HL-60 (cell line): Measurements from ENCODE around the gene GPR108.

Experiments used
- CTCF ChIP-seq: IDR thresholded peaks from one replicate; pipeline ENCODE4 v1.5.1; 2011; ENCODE audit warnings: low read length, control low read depth, inconsistent platforms; ENCODE audit not compliant: insufficient read depth
- POLR2AphosphoS5 ChIP-seq: IDR thresholded peaks from 2 replicates; pipeline ENCODE4 v1.6.1; 2012; ENCODE audit warnings: low read depth
- REST ChIP-seq: IDR thresholded peaks from 2 replicates; pipeline ENCODE4 v1.6.1; 2012; ENCODE audit warnings: low read depth; ENCODE audit not compliant: insufficient replicate concordance
- SPI1 ChIP-seq: IDR thresholded peaks from 2 replicates; pipeline ENCODE4 v1.6.1; 2012; ENCODE audit warnings: low read depth, mild to moderate bottlenecking, borderline replicate concordance

GRCh38 chr19:6721773-6722172, 15.6 kb downstream of the GPR108 start:
- TF ChIP-seq CTCF (no peak), POLR2AphosphoS5 (no peak), SPI1 (no peak), REST (no peak)
